ENCODE measurements around the gene RNF224.

- TF ChIP-seq POLR2A (IDR thresholded peaks at IDR 0.05): no peak
- no peak for TF ChIP-seq CTCF (IDR thresholded peaks at IDR 0.05)
Observed at GRCh38 chr9:137216188-137216965, 10.9 kb upstream of the RNF224 start.

Data from adrenal gland (tissue), 5 donors.